Mesodermal cell (in vitro differentiated cells): Measurements from ENCODE around the gene ABHD3.
"Not testable (repeated sequence)": the region's sequence is repeated elsewhere in the genome, so short reads cannot be mapped to it uniquely, and the experiment has no call there.

Experiments used
- H3K27ac ChIP-seq: 2 replicates; pipeline ENCODE4 v1.7.0; 2013; ENCODE audit warnings: mild to moderate bottlenecking, low read depth, low read length, moderate library complexity; ENCODE audit not compliant: severe bottlenecking
- H3K36me3 ChIP-seq: 2 replicates; pipeline ENCODE4 v1.7.1; 2013; ENCODE audit warnings: mild to moderate bottlenecking, low read length, moderate library complexity; ENCODE audit not compliant: control insufficient read depth, insufficient read depth
- H3K4me1 ChIP-seq: one replicate; pipeline ENCODE4 v1.7.1; 2013; ENCODE audit warnings: mild to moderate bottlenecking, low read length; ENCODE audit not compliant: insufficient read depth, control insufficient read depth, poor library complexity, severe bottlenecking
- H3K4me3 ChIP-seq: 2 replicates; pipeline ENCODE4 v1.7.0; 2013; ENCODE audit warnings: low read length, control low read depth, mild to moderate bottlenecking; ENCODE audit not compliant: insufficient read depth, poor library complexity, severe bottlenecking; ENCODE audit errors: extremely low read depth
- H3K9me3 ChIP-seq: 2 replicates; pipeline ENCODE4 v1.7.1; 2013; ENCODE audit warnings: mild to moderate bottlenecking, low read length, moderate library complexity; ENCODE audit not compliant: control insufficient read depth
- WGBS, 2 experiments: methylation state at CpG; one replicate each; pipeline ENCODE4 v1.1.5; 2013; ENCODE audit warnings: missing lambda C conversion rate in 2 of 2; ENCODE audit not compliant: insufficient coverage in 2 of 2; 5-methylcytosine and 5-hydroxymethylcytosine counted together

Gene ABHD3

DNA sequence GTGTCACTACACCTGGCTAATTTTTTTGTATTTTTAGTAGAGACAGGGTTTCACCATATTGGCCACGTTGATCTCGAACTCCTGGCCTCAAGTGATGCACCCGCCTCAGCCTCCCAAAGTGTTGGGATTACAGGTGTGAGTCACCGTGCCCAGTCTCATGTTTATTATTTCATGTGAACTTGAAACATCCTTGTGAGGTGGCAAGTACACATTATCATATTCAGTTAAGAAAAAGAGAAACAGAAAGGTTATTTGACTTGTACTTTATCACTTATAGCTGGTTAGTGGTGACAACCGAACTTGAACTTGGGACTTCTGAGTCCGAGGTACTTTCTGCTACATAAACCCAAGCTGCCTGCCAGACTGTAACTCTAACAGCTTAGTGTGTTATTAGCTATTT, 24.4 kb downstream of the ABHD3 start:
- H3K36me3 ChIP-seq: no peaks in the 10 kb centered on the region
- no peak overlapping the region for H3K27ac ChIP-seq
- no peak overlapping the region for H3K4me3 ChIP-seq
- H3K9me3 ChIP-seq: no peaks in the 10 kb centered on the region
- no peaks in the 10 kb centered on the region for H3K4me1 ChIP-seq
- WGBS, 2 experiments: 90 to 92% methylated on average over 4 to 5 of the region's 6 CpGs

DNA sequence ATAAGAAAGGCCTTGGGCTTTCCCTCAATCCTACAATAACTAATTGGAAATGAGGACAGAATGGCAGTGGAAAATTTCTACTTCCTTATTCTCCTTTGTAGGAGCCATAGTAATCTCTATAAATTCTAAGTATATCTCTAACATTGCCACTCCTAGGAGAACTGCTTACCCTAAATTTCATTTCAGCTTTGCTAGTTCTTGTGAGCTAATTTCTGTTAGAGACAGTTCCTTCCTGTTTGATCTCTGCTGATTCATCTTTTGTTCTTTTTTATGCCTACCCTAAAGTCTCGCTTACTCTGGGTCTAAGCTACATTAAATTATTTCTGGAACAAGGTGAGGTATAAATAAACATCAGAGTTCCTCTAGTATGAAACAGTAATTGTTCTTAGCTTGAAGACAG, 25.7 kb downstream of the ABHD3 start:
- Histone ChIP-seq H3K9me3 (no peaks in the 10 kb centered on the region), H3K36me3 (no peaks in the 10 kb centered on the region)
- no CpG with 5 or more reads among the region's 1 CpG for WGBS, 2 experiments

DNA sequence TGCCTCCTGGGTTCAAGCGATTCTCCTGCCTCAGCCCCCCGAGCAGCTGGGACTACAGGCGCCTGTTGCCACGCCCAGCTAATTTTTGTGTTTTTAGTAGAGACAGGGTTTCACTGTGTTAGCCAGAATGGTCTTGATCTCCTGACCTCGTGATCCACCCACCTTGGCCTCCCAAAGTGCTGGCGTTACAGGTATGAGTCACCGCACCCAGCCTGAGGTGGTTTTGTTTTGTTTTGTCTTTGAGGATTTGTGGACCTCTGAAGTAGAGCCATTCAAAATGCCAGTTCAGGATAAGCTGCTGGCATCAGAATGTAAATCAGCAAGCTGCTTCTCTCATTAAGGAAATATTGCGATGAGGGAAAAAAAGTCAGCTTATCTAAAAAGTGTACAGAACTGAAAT, 29.2 kb downstream of the ABHD3 start:
- 80 to 81% methylated on average over 3 to 6 of the region's 8 CpGs for WGBS, 2 experiments
- not testable (repeated sequence) for H3K9me3 ChIP-seq, H3K4me3 ChIP-seq, H3K27ac ChIP-seq, H3K4me1 ChIP-seq, H3K36me3 ChIP-seq

More for the DNA sequence above, 25.7 kb downstream of the ABHD3 start:
- no peaks in the 10 kb centered on the region for H3K4me1 ChIP-seq
- no peak overlapping the region for H3K4me3 ChIP-seq
- H3K27ac ChIP-seq: no peak overlapping the region

DNA sequence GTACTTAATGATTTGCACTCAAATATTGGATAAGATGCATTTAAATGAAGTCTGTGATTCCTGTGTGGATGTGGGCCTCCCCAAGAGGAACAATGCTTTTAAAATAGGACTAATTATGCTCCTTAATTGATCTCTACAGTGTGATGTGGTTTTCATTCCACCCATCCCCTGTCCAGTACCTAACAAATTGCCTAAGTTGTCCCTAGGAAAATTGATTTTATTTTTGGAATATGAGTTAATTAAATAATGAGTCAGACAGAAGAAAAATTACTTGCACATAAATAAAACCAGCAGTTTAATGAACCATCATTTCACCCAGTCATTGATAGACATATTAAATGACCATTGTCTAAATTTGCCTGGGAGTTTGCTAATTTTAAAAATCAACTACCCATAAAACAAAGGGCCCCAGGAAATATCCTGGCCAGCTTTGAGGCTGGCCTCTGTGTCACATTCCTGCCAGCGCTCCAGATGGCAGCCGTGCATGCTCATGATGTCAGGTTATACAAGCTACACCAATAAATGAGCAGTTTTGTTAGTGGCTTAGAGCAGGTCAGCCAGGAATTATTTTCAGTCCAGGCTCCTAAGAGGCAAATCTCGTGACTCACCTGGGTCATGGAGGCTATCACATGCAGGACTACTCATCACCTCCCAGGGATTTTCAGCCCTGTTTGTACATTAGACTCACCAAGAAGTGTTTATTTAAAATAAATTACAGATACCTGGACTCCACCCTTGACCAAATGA, 31.9 kb downstream of the ABHD3 start:
- no peaks in the 10 kb centered on the region for H3K4me1 ChIP-seq
- H3K27ac ChIP-seq: no peak overlapping the region
- no peaks in the 10 kb centered on the region for H3K36me3 ChIP-seq
- no peak overlapping the region for H3K4me3 ChIP-seq
- no peaks in the 10 kb centered on the region for H3K9me3 ChIP-seq
- 89% methylated on average over 2 to 3 of the region's 3 CpGs for WGBS, 2 experiments

DNA sequence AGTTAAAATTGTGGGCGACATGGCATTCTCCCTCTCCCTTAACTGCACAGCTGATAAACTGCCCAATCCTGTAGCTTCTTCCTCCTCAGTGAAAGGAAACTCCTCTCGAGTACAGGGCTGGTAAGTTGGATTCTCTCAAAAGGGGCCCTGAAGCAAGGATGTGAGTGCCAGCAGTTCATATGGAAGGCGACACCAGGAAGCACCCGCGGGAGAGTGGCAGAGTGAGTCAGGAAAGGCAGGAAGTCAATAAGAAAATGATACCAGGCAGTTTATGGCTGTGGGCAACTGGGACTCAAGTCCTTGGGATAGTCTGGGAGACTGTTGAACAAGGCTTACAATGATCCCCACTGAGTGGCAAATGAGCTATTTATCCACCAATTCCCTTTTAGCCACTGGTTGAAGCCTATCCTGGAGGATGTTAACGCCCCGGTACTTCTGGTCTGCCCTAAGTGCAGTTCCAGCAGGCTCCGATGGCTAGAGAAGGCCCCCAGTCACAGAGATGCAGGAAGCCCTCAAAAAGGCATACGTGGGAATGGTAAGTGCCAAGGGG, 34.8 kb downstream of the ABHD3 start:
- Histone ChIP-seq H3K27ac (no peak overlapping the region), H3K4me3 (no peak overlapping the region), H3K9me3 (no peaks in the 10 kb centered on the region), H3K36me3 (no peaks in the 10 kb centered on the region), H3K4me1 (no peaks in the 10 kb centered on the region)
- WGBS, 2 experiments: 84 to 87% methylated on average over 7 to 9 of the region's 9 CpGs

DNA sequence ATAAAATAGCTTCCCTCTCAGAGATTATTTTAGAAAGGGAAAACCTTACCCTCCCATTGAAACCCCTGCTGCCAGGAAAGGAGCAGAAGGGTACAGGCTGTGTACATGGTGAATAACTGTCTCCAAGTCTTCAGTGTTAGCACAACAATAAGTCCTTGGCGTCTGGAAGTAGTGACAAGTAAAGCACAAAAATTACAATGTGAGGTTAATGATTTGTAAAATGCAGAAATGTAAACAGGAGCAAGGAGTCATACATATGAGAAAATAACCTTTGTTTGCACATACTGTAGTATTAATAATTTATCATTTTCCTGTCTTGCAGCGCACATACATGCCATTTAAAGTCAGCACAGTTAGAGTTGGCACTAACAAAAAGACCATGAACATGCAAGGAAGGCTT, 40.5 kb downstream of the ABHD3 start:
- H3K9me3 ChIP-seq: no peaks in the 10 kb centered on the region
- no peaks in the 10 kb centered on the region for H3K4me1 ChIP-seq
- no peak overlapping the region for H3K4me3 ChIP-seq
- no peaks in the 10 kb centered on the region for H3K36me3 ChIP-seq
- 83% methylated on average over 1 of the region's 2 CpGs; no CpG with 5 or more reads in 1 of the 2 experiments for WGBS, 2 experiments
- H3K27ac ChIP-seq: no peak overlapping the region

DNA sequence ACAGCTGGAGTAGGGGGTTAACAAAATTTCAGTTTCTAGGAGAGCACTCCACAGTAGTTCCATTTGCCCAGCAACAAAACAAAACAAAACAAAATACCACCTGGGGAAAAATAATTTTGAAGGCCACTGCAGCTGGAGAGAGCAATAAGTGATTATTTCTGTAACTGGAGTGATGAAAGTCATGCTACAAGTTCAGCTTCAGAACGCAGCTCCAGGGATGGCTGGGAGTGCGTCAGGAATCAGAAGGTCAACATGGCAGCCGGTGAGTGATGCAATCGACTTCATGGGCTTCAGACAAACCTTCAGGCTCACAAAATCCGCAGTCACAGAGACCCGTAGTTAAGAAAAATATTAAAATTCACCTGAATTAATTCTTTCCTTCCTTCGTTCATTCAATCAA, 41.0 kb downstream of the ABHD3 start:
- Histone ChIP-seq H3K27ac (no peak overlapping the region), H3K9me3 (no peaks in the 10 kb centered on the region), H3K4me3 (no peak overlapping the region), H3K36me3 (no peaks in the 10 kb centered on the region), H3K4me1 (no peaks in the 10 kb centered on the region)
- WGBS, 2 experiments: 92 to 100% methylated on average over 3 to 5 of the region's 7 CpGs

DNA sequence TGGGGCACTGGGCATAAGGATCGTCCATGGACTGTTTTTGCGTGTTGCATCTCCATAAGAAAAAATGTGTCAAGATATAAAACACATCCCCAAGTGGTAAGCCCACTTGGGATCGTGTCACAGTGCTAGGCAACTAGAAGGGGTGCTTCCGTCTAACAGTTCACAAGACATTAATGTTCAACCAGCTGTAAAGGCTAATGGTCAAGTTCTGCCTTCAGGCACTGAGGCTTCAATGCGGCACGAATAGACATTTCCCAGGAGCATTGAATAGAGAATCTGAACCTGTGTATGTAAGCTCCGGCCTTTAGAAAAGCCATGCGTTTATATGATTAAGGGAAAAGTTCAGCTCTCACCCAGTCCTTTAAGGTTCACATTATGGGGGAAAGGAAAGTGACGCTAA, 42.0 kb downstream of the ABHD3 start:
- Histone ChIP-seq H3K4me1 (no peaks in the 10 kb centered on the region), H3K27ac (no peak overlapping the region), H3K9me3 (no peaks in the 10 kb centered on the region), H3K36me3 (no peaks in the 10 kb centered on the region), H3K4me3 (no peak overlapping the region)
- 96 to 100% methylated on average over 7 of the region's 9 CpGs for WGBS, 2 experiments

DNA sequence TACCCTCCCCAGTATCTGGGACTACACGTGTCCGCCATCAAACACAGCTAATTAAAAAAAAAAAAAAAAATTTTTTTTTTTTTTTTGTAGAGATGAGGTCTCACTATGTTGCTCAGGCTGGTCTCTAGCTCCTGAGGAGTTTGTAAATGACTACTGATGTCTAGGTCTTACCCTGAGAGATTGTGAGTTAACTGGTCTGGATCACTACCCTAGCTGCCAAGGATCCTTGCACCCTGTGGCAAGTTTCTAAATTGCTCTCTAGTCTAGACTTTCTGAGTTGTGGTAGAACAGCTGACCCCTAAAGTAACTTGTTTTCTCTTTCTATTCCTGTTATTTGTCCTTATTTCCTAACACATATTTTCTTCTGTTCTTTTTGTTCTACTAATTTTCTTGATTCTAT, 44.5 kb downstream of the ABHD3 start:
- no peaks in the 10 kb centered on the region for H3K36me3 ChIP-seq
- WGBS, 2 experiments: no CpG with 5 or more reads among the region's 2 CpGs
- H3K9me3 ChIP-seq: no peaks in the 10 kb centered on the region
- H3K27ac ChIP-seq: no peak overlapping the region
- no peak overlapping the region for H3K4me3 ChIP-seq
- H3K4me1 ChIP-seq: no peaks in the 10 kb centered on the region

DNA sequence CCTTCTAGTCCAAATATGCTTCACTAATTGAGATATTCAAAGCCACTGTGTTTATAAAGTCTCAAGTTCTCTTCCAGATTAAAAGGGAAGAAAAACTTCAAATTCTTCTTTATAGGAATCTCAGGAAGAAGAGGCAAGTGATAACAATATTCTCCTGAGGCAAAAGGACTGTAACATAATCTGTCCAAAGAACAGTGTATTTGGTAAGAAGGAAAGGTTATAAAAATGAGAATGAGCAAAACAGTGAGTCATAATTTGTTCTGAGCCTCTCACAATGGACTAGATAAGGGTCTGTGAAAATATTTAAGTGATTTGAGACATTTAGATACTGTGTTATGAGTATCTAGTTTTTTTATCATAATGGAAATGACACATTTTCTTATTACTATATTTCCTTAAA, 48.2 kb downstream of the ABHD3 start:
- Histone ChIP-seq H3K4me1 (no peaks in the 10 kb centered on the region), H3K4me3 (no peak overlapping the region), H3K36me3 (no peaks in the 10 kb centered on the region), H3K27ac (no peak overlapping the region), H3K9me3 (no peaks in the 10 kb centered on the region)

DNA sequence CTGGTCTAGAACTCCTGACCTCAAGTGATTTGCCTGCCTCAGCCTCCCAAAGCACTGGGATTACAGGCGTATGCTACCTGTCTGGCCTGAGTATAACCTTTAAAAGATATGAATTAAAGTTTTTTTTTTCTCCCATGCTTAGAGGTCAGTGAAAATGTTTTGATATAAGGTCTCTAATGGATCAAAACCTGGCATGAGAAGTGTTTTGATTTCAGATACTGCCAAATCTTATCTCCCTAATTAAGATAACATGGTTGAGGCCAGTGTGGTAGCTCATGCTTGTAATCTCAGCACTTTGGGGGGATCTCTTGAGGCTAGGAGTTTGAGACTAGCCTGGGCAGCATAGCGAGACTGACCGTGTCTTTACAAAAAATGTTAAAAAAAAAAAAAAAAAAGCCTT, 51.2 kb downstream of the ABHD3 start:
- H3K27ac ChIP-seq: no peak overlapping the region
- 100% methylated on average over 1 to 2 of the region's 3 CpGs for WGBS, 2 experiments
- H3K4me1 ChIP-seq: no peaks in the 10 kb centered on the region
- H3K4me3 ChIP-seq: no peak overlapping the region
- no peaks in the 10 kb centered on the region for H3K36me3 ChIP-seq
- no peaks in the 10 kb centered on the region for H3K9me3 ChIP-seq
